Tibial nerve (tissue), 4 donors: ENCODE results near the gene CYYR1. TPM values are rescaled to one million over a fixed set of nuclear protein-coding genes. Genes with fewer than 3 reads are reported as not detected.

ENCODE experiments used
- DNase-seq, 2 donors: peaks; one replicate each; pipeline ENCODE4 v3.0.0-alpha.2; 2019; ENCODE audit warnings: low spot score in 2 of 2
- H3K27ac ChIP-seq, 4 donors: fragments of 200-600 bp; sonication (generic) in 3 of 4; one replicate each; pipeline ENCODE4 v1.5.1; 2017 to 2019; ENCODE audit warnings: mild to moderate bottlenecking in 1 of 4
- H3K27me3 ChIP-seq, 2 donors: fragments of 200-600 bp; sonication (generic) in 1 of 2; one replicate each; pipeline versions ENCODE4 v1.5.1 to v1.6.0; 2017 to 2019
- H3K36me3 ChIP-seq, 3 donors: fragments of 200-600 bp; sonication (generic); one replicate each; pipeline ENCODE4 v1.5.1; 2018 to 2019
- H3K4me1 ChIP-seq, 4 donors: fragments of 200-600 bp; sonication (generic) in 3 of 4; one replicate each; pipeline ENCODE4 v1.5.1; 2017 to 2019
- H3K4me3 ChIP-seq, 4 donors: fragments of 200-600 bp; sonication (generic) in 3 of 4; one replicate each; pipeline ENCODE4 v1.5.1; 2017 to 2019; ENCODE audit warnings: mild to moderate bottlenecking in 1 of 4, moderate library complexity in 1 of 4
- H3K9me3 ChIP-seq, 4 donors: fragments of 200-600 bp; sonication (generic) in 3 of 4; one replicate each; pipeline ENCODE4 v1.5.1; 2017 to 2019
- EP300 ChIP-seq, 2 donors: sonication (generic); formaldehyde crosslinking; IDR thresholded peaks; one replicate each; pipeline ENCODE4 v1.6.1; 2017; ENCODE audit warnings: antibody characterized with exemption in 2 of 2, mild to moderate bottlenecking in 1 of 2
- POLR2A ChIP-seq, 2 donors: fragments of 450-650 bp; IDR thresholded peaks; one replicate each; pipeline ENCODE4 v1.6.1; 2017; ENCODE audit warnings: antibody characterized with exemption in 2 of 2, mild to moderate bottlenecking in 2 of 2, moderate library complexity in 2 of 2
- WGBS, 2 donors: methylation state at CpG; one replicate each; pipeline ENCODE4 v1.1.5; 2018; 5-methylcytosine and 5-hydroxymethylcytosine counted together
- total RNA-seq, 4 donors: library from RNA; depleted of rRNA; stranded (reverse); fragments of >200 nt; gene quantifications; one replicate each; pipeline ENCODE4 v1.1.0, GENCODE V29; 2016
- TF ChIP-seq, protein P1 (sequence below), 5 experiments: fragments of 200-600 bp in 3 of 5; fragments of 450-650 bp in 2 of 5; sonication (generic) in 3 of 5; IDR thresholded peaks; one replicate each; pipeline ENCODE4 v1.5.1; 2016 to 2019; ENCODE audit warnings: antibody characterized with exemption in 5 of 5, mild to moderate bottlenecking in 3 of 5, moderate library complexity in 2 of 5

The CYYR1 gene
- total RNA-seq, 4 donors from 2014 or later, result 10.0 to 19.4 (median 14.8) TPM

DNA sequence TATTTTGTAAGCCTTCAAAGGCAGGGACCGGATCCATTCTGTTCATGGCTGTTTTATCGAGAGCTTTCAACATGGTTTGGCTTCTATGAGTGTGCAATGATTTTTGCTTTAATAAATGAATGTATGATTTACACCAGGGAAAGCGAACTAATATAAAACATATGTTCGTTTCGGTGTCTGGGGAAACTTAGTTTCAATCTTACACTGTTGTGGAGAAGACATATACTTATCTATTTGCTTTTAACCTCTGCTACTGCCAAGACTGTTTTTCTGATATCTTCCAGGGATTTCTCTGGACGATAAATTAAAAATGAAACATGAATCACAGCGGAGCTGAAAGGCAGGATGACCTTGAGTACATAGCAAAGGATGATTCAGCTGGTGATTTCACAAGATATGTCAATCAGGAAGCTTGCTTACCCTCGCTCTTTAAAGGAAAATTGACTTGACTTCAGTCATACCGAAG is 14.7 kb upstream of the CYYR1 start:
- no peaks in the 10 kb centered on the region for H3K36me3 ChIP-seq
- WGBS, 2 donors, result 57 to 58% methylated on average over 9 of the region's 9 CpGs
- no peaks in the 10 kb centered on the region for H3K9me3 ChIP-seq
- peaks cover 0 to 3% (median 0%) of the 10 kb centered on the region in 4 donors for H3K4me1 ChIP-seq
- H3K27ac ChIP-seq, result no peak overlapping the region
- no peak for DNase-seq
- H3K4me3 ChIP-seq, result no peak overlapping the region
- no peaks in the 10 kb centered on the region for H3K27me3 ChIP-seq
- TF ChIP-seq EP300 (IDR thresholded peaks at IDR 0.05) (peak in 1 of 2 donors; percentile 30), POLR2A (IDR thresholded peaks at IDR 0.05) (no peak)
- TF ChIP-seq, protein P1, sequence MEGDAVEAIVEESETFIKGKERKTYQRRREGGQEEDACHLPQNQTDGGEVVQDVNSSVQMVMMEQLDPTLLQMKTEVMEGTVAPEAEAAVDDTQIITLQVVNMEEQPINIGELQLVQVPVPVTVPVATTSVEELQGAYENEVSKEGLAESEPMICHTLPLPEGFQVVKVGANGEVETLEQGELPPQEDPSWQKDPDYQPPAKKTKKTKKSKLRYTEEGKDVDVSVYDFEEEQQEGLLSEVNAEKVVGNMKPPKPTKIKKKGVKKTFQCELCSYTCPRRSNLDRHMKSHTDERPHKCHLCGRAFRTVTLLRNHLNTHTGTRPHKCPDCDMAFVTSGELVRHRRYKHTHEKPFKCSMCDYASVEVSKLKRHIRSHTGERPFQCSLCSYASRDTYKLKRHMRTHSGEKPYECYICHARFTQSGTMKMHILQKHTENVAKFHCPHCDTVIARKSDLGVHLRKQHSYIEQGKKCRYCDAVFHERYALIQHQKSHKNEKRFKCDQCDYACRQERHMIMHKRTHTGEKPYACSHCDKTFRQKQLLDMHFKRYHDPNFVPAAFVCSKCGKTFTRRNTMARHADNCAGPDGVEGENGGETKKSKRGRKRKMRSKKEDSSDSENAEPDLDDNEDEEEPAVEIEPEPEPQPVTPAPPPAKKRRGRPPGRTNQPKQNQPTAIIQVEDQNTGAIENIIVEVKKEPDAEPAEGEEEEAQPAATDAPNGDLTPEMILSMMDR (IDR thresholded peaks at IDR 0.05), result no peak

- DNase-seq, result no peak
- H3K27ac ChIP-seq, result no peak overlapping the region
- peaks cover 0 to 12% (median 0%) of the 10 kb centered on the region in 4 donors for H3K9me3 ChIP-seq
- peaks cover 0 to 3% (median 0%) of the 10 kb centered on the region in 4 donors for H3K4me1 ChIP-seq
- H3K36me3 ChIP-seq, result no peaks in the 10 kb centered on the region
- no peaks in the 10 kb centered on the region for H3K27me3 ChIP-seq
- no peak for TF ChIP-seq POLR2A (IDR thresholded peaks at IDR 0.05)
- TF ChIP-seq EP300 (IDR thresholded peaks at IDR 0.05), result no peak
- TF ChIP-seq, protein P1 (IDR thresholded peaks at IDR 0.05), result no peak
- 64% methylated on average over 3 of the region's 3 CpGs for WGBS, 2 donors
- H3K4me3 ChIP-seq, result no peak overlapping the region
Measured at GRCh38 chr21:26583769-26584168, 10.7 kb upstream of the CYYR1 start.

- no peaks in the 10 kb centered on the region for H3K4me1 ChIP-seq
- no peak overlapping the region for H3K27ac ChIP-seq
- TF ChIP-seq, protein P1 (IDR thresholded peaks at IDR 0.05), result no peak
- TF ChIP-seq POLR2A (IDR thresholded peaks at IDR 0.05) (no peak), EP300 (IDR thresholded peaks at IDR 0.05) (no peak)
- H3K36me3 ChIP-seq, result no peaks in the 10 kb centered on the region
- H3K27me3 ChIP-seq, result no peaks in the 10 kb centered on the region
- DNase-seq, result no peak
- no peak overlapping the region for H3K4me3 ChIP-seq
- H3K9me3 ChIP-seq, result peaks cover 0 to 12% (median 0%) of the 10 kb centered on the region in 4 donors
- WGBS, 2 donors, result 96 to 97% methylated on average over 1 of the region's 1 CpG
Measured at GRCh38 chr21:26581818-26582217, 8.7 kb upstream of the CYYR1 start.

DNA sequence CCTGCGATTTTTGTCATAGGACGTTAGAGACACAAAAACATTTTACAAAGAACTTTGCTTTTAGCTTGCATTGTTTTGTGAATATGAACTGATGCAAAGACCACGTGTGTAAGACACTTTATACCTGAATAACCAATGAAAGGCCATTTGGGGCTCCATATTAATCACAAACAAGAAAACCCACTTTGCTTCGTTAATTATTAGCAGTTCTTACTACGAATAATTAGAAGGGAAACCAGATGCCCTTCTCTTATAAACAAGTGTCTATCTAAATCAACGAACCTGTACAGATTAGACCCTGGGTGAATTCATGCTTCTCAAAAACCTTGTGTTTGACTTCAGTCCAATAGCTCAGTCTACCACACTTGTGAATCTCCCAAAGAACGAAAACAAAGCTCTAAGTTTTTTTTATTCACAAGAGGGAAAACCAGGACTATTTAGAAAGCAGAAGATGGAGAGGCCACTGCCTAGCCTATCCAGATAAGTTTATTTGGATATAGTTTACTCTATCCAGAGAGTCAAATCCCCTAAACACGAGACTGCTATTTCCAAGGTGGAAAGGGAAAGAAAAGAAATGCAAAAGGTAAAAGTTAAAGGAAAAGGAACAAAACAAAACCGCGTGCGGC is 897 bp downstream of the CYYR1 start:
- Histone ChIP-seq H3K4me3 (peak overlapping the region in 3 of 4 donors; percentile 14 to 47 (median 26)), H3K36me3 (no peaks in the 10 kb centered on the region), H3K27ac (peak overlapping the region in 1 of 4 donors; percentile 70), H3K9me3 (peaks cover 0 to 11% (median 0%) of the 10 kb centered on the region in 4 donors), H3K27me3 (peaks cover 0 to 14% of the 10 kb centered on the region in 2 donors), H3K4me1 (peaks cover 0 to 7% (median 0%) of the 10 kb centered on the region in 4 donors)
- TF ChIP-seq POLR2A (IDR thresholded peaks at IDR 0.05) (no peak), EP300 (IDR thresholded peaks at IDR 0.05) (no peak)
- TF ChIP-seq, protein P1 (IDR thresholded peaks at IDR 0.05), result no peak
- DNase-seq, result no peak
- 29 to 32% methylated on average over 11 of the region's 11 CpGs for WGBS, 2 donors

- no peak overlapping the region for H3K4me3 ChIP-seq
- WGBS, 2 donors, result 59 to 75% methylated on average over 3 of the region's 3 CpGs
- TF ChIP-seq, protein P1 (IDR thresholded peaks at IDR 0.05), result no peak
- TF ChIP-seq POLR2A (IDR thresholded peaks at IDR 0.05) (no peak), EP300 (IDR thresholded peaks at IDR 0.05) (peak in 1 of 2 donors; percentile 10)
- peak overlapping the region in 1 of 4 donors; percentile 25 for H3K27ac ChIP-seq
- H3K4me1 ChIP-seq, result peaks cover 0 to 7% (median 0%) of the 10 kb centered on the region in 4 donors
- H3K9me3 ChIP-seq, result peaks cover 0 to 11% (median 0%) of the 10 kb centered on the region in 4 donors
- DNase-seq, result no peak
- H3K36me3 ChIP-seq, result no peaks in the 10 kb centered on the region
- peaks cover 0 to 14% of the 10 kb centered on the region in 2 donors for H3K27me3 ChIP-seq
Measured at GRCh38 chr21:26570203-26570602, 2.9 kb downstream of the CYYR1 start.
